Suppressor macrophage treated with lipopolysaccharide for 4 hours (primary cell): Measurements from ENCODE around the gene CYTH3.

Experiments
- DNase-seq: peaks from one replicate; pipeline ENCODE4 v3.0.0-alpha.2; 2020

Gene CYTH3

GRCh38 chr7:6279341-6279740 lies 6.9 kb upstream of the CYTH3 start:
- no peak for DNase-seq

- no peak for DNase-seq
These were observed 6.4 kb upstream of the CYTH3 start for GRCh38 chr7:6278749-6279310.

GRCh38 chr7:6277476-6277875 lies 5.1 kb upstream of the CYTH3 start:
- no peak for DNase-seq

GRCh38 chr7:6276911-6277408 lies 4.5 kb upstream of the CYTH3 start:
- no peak for DNase-seq

GRCh38 chr7:6274743-6275142 lies 2.3 kb upstream of the CYTH3 start:
- DNase-seq, result no peak

- DNase-seq, result no peak
These were observed 1.6 kb upstream of the CYTH3 start for GRCh38 chr7:6273917-6274630.

- no peak for DNase-seq
These were observed 985 bp upstream of the CYTH3 start for GRCh38 chr7:6273380-6273837.

- DNase-seq, result no peak
These were observed 557 bp downstream of the CYTH3 start for GRCh38 chr7:6271694-6272440.

GRCh38 chr7:6271060-6271658 lies 1.3 kb downstream of the CYTH3 start:
- DNase-seq, result peak; percentile 65

- no peak for DNase-seq
These were observed 2.9 kb downstream of the CYTH3 start for GRCh38 chr7:6269527-6269926.

- no peak for DNase-seq
These were observed 3.5 kb downstream of the CYTH3 start for GRCh38 chr7:6268907-6269306.

GRCh38 chr7:6268023-6268900 lies 4.2 kb downstream of the CYTH3 start:
- no peak for DNase-seq

GRCh38 chr7:6266699-6267098 lies 5.7 kb downstream of the CYTH3 start:
- no peak for DNase-seq

- DNase-seq, result no peak
These were observed 10.2 kb downstream of the CYTH3 start for GRCh38 chr7:6262221-6262620.

GRCh38 chr7:6261699-6262098 lies 10.7 kb downstream of the CYTH3 start:
- no peak for DNase-seq

GRCh38 chr7:6260291-6261187 lies 11.9 kb downstream of the CYTH3 start:
- no peak for DNase-seq

- DNase-seq, result no peak
These were observed 13.2 kb downstream of the CYTH3 start for GRCh38 chr7:6259257-6259656.

GRCh38 chr7:6258440-6259182 lies 13.8 kb downstream of the CYTH3 start:
- DNase-seq, result peak; percentile 34

- DNase-seq, result no peak
These were observed 14.7 kb downstream of the CYTH3 start for GRCh38 chr7:6257675-6258074.

- DNase-seq, result peak; percentile 91
These were observed 15.5 kb downstream of the CYTH3 start for GRCh38 chr7:6256677-6257535.
